Endothelial cell (in vitro differentiated cells): Measurements from ENCODE around the gene FDXR. TPM values are rescaled to one million over a fixed set of nuclear protein-coding genes. Genes with fewer than 3 reads are reported as not detected.

ENCODE experiments used
- DNase-seq: peaks from one replicate; pipeline ENCODE4 v3.0.0; 2021; ENCODE audit warnings: low spot score
- H3K27ac Mint-ChIP-seq: one replicate; pipeline ENCODE4 v1.8.0; 2021; ENCODE audit warnings: mixed read lengths, inconsistent platforms; ENCODE audit not compliant: unreplicated experiment
- H3K27me3 Mint-ChIP-seq: one replicate; pipeline ENCODE4 v1.8.0; 2021; ENCODE audit warnings: mild to moderate bottlenecking, moderate library complexity, mixed read lengths, inconsistent platforms; ENCODE audit not compliant: unreplicated experiment
- H3K36me3 Mint-ChIP-seq: one replicate; pipeline ENCODE4 v1.8.0; 2021; ENCODE audit warnings: mild to moderate bottlenecking, low read depth, mixed read lengths, inconsistent platforms; ENCODE audit not compliant: unreplicated experiment
- H3K4me1 Mint-ChIP-seq: one replicate; pipeline ENCODE4 v1.8.0; 2021; ENCODE audit warnings: mild to moderate bottlenecking, mixed read lengths, inconsistent platforms; ENCODE audit not compliant: unreplicated experiment
- H3K4me3 Mint-ChIP-seq: one replicate; pipeline ENCODE4 v1.8.0; 2021; ENCODE audit warnings: mild to moderate bottlenecking, mixed read lengths, inconsistent platforms; ENCODE audit not compliant: unreplicated experiment
- H3K9me3 Mint-ChIP-seq: one replicate; pipeline ENCODE4 v1.8.0; 2021; ENCODE audit warnings: mixed read lengths, inconsistent platforms; ENCODE audit not compliant: unreplicated experiment
- CTCF ChIP-seq: fragments of 200-600 bp; sonication (generic); IDR thresholded peaks from one replicate; pipeline ENCODE4 v1.5.0; 2021; ENCODE audit warnings: antibody characterized with exemption; ENCODE audit not compliant: unreplicated experiment
- total RNA-seq: library from RNA; stranded (reverse); fragmentation: NEBNext Ultra II Directional; extraction: Animal tissue kit (Norgen Biotek cat#: 25700); gene quantifications from one replicate; pipeline ENCODE4 v1.2.1, GENCODE V29; 2021; ENCODE audit not compliant: unreplicated experiment

Gene FDXR
- total RNA-seq, 1 donor from 2014 or later: 22.1 TPM

GRCh38 chr17:74904687-74905409 is 32.1 kb upstream of the FDXR start:
- Mint-ChIP-seq H3K4me3 (no peak overlapping the region), H3K27ac (no peak overlapping the region), H3K4me1 (peaks cover 4% of the 10 kb centered on the region), H3K36me3 (no peaks in the 10 kb centered on the region), H3K27me3 (peaks cover 7% of the 10 kb centered on the region), H3K9me3 (no peaks in the 10 kb centered on the region)
- TF ChIP-seq CTCF: no peak
- no peak for DNase-seq

- Mint-ChIP-seq H3K27ac (no peak overlapping the region), H3K4me1 (peaks cover 3% of the 10 kb centered on the region)
- no peak for TF ChIP-seq CTCF
Observed at GRCh38 chr17:74903671-74904070, 30.9 kb upstream of the FDXR start.

GRCh38 chr17:74903034-74903433 is 30.2 kb upstream of the FDXR start:
- no peaks in the 10 kb centered on the region for H3K4me1 Mint-ChIP-seq
- no peak for DNase-seq
- H3K36me3 Mint-ChIP-seq: no peaks in the 10 kb centered on the region
- H3K27me3 Mint-ChIP-seq: peaks cover 7% of the 10 kb centered on the region
- no peak for TF ChIP-seq CTCF
- no peak overlapping the region for H3K4me3 Mint-ChIP-seq
- no peak overlapping the region for H3K27ac Mint-ChIP-seq
- H3K9me3 Mint-ChIP-seq: no peaks in the 10 kb centered on the region

More at GRCh38 chr17:74903671-74904070, 30.9 kb upstream of the FDXR start:
- no peak for DNase-seq
- H3K9me3 Mint-ChIP-seq: no peaks in the 10 kb centered on the region
- H3K36me3 Mint-ChIP-seq: no peaks in the 10 kb centered on the region
- no peak overlapping the region for H3K4me3 Mint-ChIP-seq
- peaks cover 8% of the 10 kb centered on the region for H3K27me3 Mint-ChIP-seq

- H3K9me3 Mint-ChIP-seq: no peaks in the 10 kb centered on the region
- H3K4me1 Mint-ChIP-seq: no peaks in the 10 kb centered on the region
- no peak overlapping the region for H3K27ac Mint-ChIP-seq
- H3K27me3 Mint-ChIP-seq: peaks cover 7% of the 10 kb centered on the region
- no peak for DNase-seq
- H3K4me3 Mint-ChIP-seq: no peak overlapping the region
- no peak for TF ChIP-seq CTCF
- no peaks in the 10 kb centered on the region for H3K36me3 Mint-ChIP-seq
Observed at GRCh38 chr17:74901353-74902135, 28.8 kb upstream of the FDXR start.

GRCh38 chr17:74900208-74900607 is 27.4 kb upstream of the FDXR start:
- Mint-ChIP-seq H3K27me3 (peaks cover 4% of the 10 kb centered on the region), H3K4me1 (no peaks in the 10 kb centered on the region), H3K27ac (no peak overlapping the region), H3K4me3 (no peak overlapping the region), H3K36me3 (no peaks in the 10 kb centered on the region), H3K9me3 (no peaks in the 10 kb centered on the region)
- no peak for TF ChIP-seq CTCF
- no peak for DNase-seq
